SU-DHL-6 (cell line): ENCODE measurements around the gene NPBWR2.

Source experiments
- H2AFZ ChIP-seq: fragments of 200-600 bp; sonication (generic); 2 replicates; pipeline ENCODE4 v1.6.1; 2014; ENCODE audit warnings: low read depth, mild to moderate bottlenecking, moderate library complexity, mixed read lengths, antibody characterized with exemption, low read length; ENCODE audit not compliant: severe bottlenecking
- H3F3A ChIP-seq: fragments of 200-600 bp; shearing (Covaris generic); 2 replicates; pipeline ENCODE4 v1.6.0; 2016; ENCODE audit warnings: antibody characterized with exemption, mild to moderate bottlenecking; ENCODE audit not compliant: insufficient read depth
- H3K27ac ChIP-seq: fragments of 200-600 bp; sonication (generic); 2 replicates; pipeline ENCODE4 v1.5.1; 2016; ENCODE audit warnings: low read depth, mild to moderate bottlenecking, low read length, moderate library complexity, mixed read lengths
- H3K27me3 ChIP-seq: fragments of 200-600 bp; sonication (generic), shearing (Covaris generic); 2 replicates; pipeline ENCODE4 v1.6.0; 2014; ENCODE audit warnings: mild to moderate bottlenecking, low read length
- H3K36me3 ChIP-seq: fragments of 200-600 bp; sonication (generic); 2 replicates; pipeline ENCODE4 v1.6.1; 2014; ENCODE audit warnings: mild to moderate bottlenecking, low read length, mixed read lengths
- H3K4me2 ChIP-seq: fragments of 300-600, 200-600 bp; shearing (Covaris generic), sonication (generic); 2 replicates; pipeline ENCODE4 v1.6.0; 2014; ENCODE audit warnings: low read length, low read depth, mild to moderate bottlenecking; ENCODE audit not compliant: poor library complexity, severe bottlenecking
- H3K4me3 ChIP-seq: fragments of 200-600 bp; sonication (generic); 2 replicates; pipeline ENCODE4 v1.5.1; 2014; ENCODE audit warnings: antibody characterized with exemption, low read length, mild to moderate bottlenecking, mixed read lengths; ENCODE audit not compliant: insufficient read depth, poor library complexity, severe bottlenecking
- H3K79me2 ChIP-seq: fragments of 200-600 bp; sonication (generic); 2 replicates; pipeline ENCODE4 v1.6.1; 2014; ENCODE audit warnings: mild to moderate bottlenecking, low read length, moderate library complexity; ENCODE audit not compliant: insufficient read depth
- H3K9ac ChIP-seq: fragments of 200-600 bp; sonication (generic); 2 replicates; pipeline ENCODE4 v1.7.0; 2014; ENCODE audit warnings: mild to moderate bottlenecking, low read length
- H3K9me2 ChIP-seq: fragments of 200-600 bp; sonication (generic); replicated peaks from 2 replicates; pipeline ENCODE4 v1.6.1; 2014; ENCODE audit warnings: low read length; ENCODE audit not compliant: insufficient read depth
- H3K9me3 ChIP-seq: fragments of 200-600 bp; sonication (generic); 2 replicates; pipeline ENCODE4 v1.6.1; 2014; ENCODE audit warnings: low read length, mixed read lengths; ENCODE audit not compliant: insufficient read depth
- H4K20me1 ChIP-seq: fragments of 200-600 bp; sonication (generic); 2 replicates; pipeline ENCODE4 v1.6.1; 2014; ENCODE audit warnings: low read depth, mild to moderate bottlenecking, antibody characterized with exemption, low read length, moderate library complexity, mixed read lengths
- CTCF ChIP-seq: fragments of 200-600 bp; sonication (generic); IDR thresholded peaks from one replicate; pipeline ENCODE4 v1.5.1; 2017; ENCODE audit warnings: antibody characterized with exemption, mild to moderate bottlenecking, low read length, moderate library complexity; ENCODE audit not compliant: insufficient read depth, poor library complexity, severe bottlenecking
- EZH2phosphoT487 ChIP-seq: fragments of 200-600 bp; sonication (generic), shearing (Covaris generic); conservative IDR thresholded peaks from 2 replicates; pipeline ENCODE4 v1.6.1; 2018; ENCODE audit warnings: mild to moderate bottlenecking, antibody characterized with exemption, low read length, moderate library complexity, mixed read lengths

Gene NPBWR2

GRCh38 chr20:64067733-64068307, 39.5 kb downstream of the NPBWR2 start:
- TF ChIP-seq EZH2phosphoT487 = no peak
- TF ChIP-seq CTCF = no peak
- H3K9me3 ChIP-seq = no peaks in the 10 kb centered on the region
- H3K36me3 ChIP-seq = no peaks in the 10 kb centered on the region
- no peak overlapping the region for H2AFZ ChIP-seq
- no peak overlapping the region for H3K4me2 ChIP-seq
- no peak overlapping the region for H3K27ac ChIP-seq
- H3K9ac ChIP-seq = no peak overlapping the region
- no peaks in the 10 kb centered on the region for H3K27me3 ChIP-seq
- H3F3A ChIP-seq = no peaks in the 10 kb centered on the region
- H4K20me1 ChIP-seq = no peaks in the 10 kb centered on the region
- H3K9me2 ChIP-seq = no peaks in the 10 kb centered on the region
- no peaks in the 10 kb centered on the region for H3K79me2 ChIP-seq
- no peak overlapping the region for H3K4me3 ChIP-seq

GRCh38 chr20:64067005-64067632, 40.2 kb downstream of the NPBWR2 start:
- Histone ChIP-seq H3K27ac (no peak overlapping the region), H3K27me3 (no peaks in the 10 kb centered on the region), H3K4me3 (no peak overlapping the region), H3K9me3 (no peaks in the 10 kb centered on the region), H3K79me2 (no peaks in the 10 kb centered on the region), H2AFZ (no peak overlapping the region), H3K4me2 (no peak overlapping the region), H3F3A (no peaks in the 10 kb centered on the region), H3K9ac (no peak overlapping the region), H3K9me2 (no peaks in the 10 kb centered on the region), H3K36me3 (no peaks in the 10 kb centered on the region), H4K20me1 (no peaks in the 10 kb centered on the region)
- TF ChIP-seq EZH2phosphoT487 (no peak), CTCF (no peak)

GRCh38 chr20:64065974-64066343, 41.4 kb downstream of the NPBWR2 start:
- no peak overlapping the region for H3K27ac ChIP-seq

More at GRCh38 chr20:64065974-64066343, 41.4 kb downstream of the NPBWR2 start:
- Histone ChIP-seq H3K4me2 (no peak overlapping the region), H3K9me3 (no peaks in the 10 kb centered on the region), H3K79me2 (no peaks in the 10 kb centered on the region), H3K9ac (no peak overlapping the region), H2AFZ (no peak overlapping the region), H3K27me3 (no peaks in the 10 kb centered on the region), H3K4me3 (no peak overlapping the region), H3F3A (no peaks in the 10 kb centered on the region), H3K36me3 (no peaks in the 10 kb centered on the region), H3K9me2 (no peaks in the 10 kb centered on the region), H4K20me1 (no peaks in the 10 kb centered on the region)
- TF ChIP-seq CTCF (no peak), EZH2phosphoT487 (no peak)
